ENCODE measurements around the gene MYRIP.

DNA sequence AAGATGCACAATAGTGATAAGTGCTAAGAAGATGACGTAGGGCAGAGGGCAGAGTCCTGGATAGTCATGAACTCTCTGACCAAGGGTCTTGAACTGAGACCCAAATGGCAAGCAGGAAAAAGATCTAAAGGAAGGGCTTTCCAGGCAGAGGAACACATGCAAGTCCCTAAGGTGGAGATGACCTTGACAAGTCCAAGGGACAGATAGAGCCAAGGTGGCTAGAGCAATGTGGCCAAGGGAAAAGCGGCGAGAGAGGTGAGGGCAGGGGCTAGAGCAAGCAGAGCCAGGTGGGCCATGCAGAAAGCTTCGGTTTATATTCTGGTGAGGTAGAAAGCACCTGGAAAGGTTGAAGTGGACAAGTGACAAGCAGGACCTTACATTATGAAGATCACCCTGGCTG is 414.4 kb downstream of the MYRIP start:
- TF ChIP-seq SRF (IDR thresholded peaks at IDR 0.05; ENCODE audit: low read depth) (no peak), SIN3A (IDR thresholded peaks at IDR 0.05; ENCODE audit: low read depth) (no peak), YY1 (IDR thresholded peaks at IDR 0.05; ENCODE audit: extremely low read depth, insufficient replicate concordance, low read depth, low read length) (no peak), POLR2A (IDR thresholded peaks at IDR 0.05; ENCODE audit: borderline replicate concordance, extremely low read depth, insufficient read depth, insufficient read length) (no peak), CBX3 (IDR thresholded peaks at IDR 0.05; ENCODE audit: low read depth) (no peak), POLR2AphosphoS5 (IDR thresholded peaks at IDR 0.05; ENCODE audit: low read depth, low read length) (no peak), EZH2phosphoT487 (IDR thresholded peaks at IDR 0.05; ENCODE audit: borderline replicate concordance) (no peak)
- TF ChIP-seq, protein P1, sequence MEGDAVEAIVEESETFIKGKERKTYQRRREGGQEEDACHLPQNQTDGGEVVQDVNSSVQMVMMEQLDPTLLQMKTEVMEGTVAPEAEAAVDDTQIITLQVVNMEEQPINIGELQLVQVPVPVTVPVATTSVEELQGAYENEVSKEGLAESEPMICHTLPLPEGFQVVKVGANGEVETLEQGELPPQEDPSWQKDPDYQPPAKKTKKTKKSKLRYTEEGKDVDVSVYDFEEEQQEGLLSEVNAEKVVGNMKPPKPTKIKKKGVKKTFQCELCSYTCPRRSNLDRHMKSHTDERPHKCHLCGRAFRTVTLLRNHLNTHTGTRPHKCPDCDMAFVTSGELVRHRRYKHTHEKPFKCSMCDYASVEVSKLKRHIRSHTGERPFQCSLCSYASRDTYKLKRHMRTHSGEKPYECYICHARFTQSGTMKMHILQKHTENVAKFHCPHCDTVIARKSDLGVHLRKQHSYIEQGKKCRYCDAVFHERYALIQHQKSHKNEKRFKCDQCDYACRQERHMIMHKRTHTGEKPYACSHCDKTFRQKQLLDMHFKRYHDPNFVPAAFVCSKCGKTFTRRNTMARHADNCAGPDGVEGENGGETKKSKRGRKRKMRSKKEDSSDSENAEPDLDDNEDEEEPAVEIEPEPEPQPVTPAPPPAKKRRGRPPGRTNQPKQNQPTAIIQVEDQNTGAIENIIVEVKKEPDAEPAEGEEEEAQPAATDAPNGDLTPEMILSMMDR (IDR thresholded peaks at IDR 0.05 in 2 of 3, conservative IDR thresholded peaks at IDR 0.05 in 1 of 3; ENCODE audit: borderline replicate concordance in 1 of 3, insufficient read depth in 1 of 3, low read depth in 2 of 3, low read length in 2 of 3): no peak
- TF ChIP-seq, protein P2, sequence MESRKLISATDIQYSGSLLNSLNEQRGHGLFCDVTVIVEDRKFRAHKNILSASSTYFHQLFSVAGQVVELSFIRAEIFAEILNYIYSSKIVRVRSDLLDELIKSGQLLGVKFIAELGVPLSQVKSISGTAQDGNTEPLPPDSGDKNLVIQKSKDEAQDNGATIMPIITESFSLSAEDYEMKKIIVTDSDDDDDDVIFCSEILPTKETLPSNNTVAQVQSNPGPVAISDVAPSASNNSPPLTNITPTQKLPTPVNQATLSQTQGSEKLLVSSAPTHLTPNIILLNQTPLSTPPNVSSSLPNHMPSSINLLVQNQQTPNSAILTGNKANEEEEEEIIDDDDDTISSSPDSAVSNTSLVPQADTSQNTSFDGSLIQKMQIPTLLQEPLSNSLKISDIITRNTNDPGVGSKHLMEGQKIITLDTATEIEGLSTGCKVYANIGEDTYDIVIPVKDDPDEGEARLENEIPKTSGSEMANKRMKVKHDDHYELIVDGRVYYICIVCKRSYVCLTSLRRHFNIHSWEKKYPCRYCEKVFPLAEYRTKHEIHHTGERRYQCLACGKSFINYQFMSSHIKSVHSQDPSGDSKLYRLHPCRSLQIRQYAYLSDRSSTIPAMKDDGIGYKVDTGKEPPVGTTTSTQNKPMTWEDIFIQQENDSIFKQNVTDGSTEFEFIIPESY (IDR thresholded peaks at IDR 0.05; ENCODE audit: extremely low read depth, insufficient replicate concordance, low read length): no peak

Measured in HCT116 (cell line).